GM21786 (cell line): ENCODE measurements around the gene DPEP1.

Experiments
- ATAC-seq: cut with Tn5 transposase; IDR thresholded peaks from one replicate; pipeline ENCODE4 v1.9.1; 2021; ENCODE audit not compliant: unreplicated experiment

DPEP1 gene

DNA sequence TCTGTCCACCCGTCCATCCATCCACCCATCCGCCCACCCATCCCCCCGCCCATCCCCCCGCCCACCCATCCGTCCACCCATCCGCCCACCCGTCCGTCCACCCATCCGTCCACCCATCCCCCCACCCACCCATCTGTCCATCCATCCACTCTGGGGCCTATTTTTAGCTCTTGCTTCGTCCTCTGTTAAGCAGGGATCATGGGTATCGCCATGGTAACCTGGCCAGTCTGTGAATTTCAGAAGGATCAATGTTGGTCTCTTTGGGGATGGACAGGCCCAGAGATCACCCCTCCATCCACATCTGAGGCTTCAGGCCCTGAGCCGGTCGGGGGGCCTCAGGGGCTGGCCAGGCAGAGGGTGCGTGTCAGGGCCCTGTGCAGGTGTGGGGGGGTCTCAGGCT lies 15.2 kb upstream of the DPEP1 start:
- ATAC-seq, result no peak

DNA sequence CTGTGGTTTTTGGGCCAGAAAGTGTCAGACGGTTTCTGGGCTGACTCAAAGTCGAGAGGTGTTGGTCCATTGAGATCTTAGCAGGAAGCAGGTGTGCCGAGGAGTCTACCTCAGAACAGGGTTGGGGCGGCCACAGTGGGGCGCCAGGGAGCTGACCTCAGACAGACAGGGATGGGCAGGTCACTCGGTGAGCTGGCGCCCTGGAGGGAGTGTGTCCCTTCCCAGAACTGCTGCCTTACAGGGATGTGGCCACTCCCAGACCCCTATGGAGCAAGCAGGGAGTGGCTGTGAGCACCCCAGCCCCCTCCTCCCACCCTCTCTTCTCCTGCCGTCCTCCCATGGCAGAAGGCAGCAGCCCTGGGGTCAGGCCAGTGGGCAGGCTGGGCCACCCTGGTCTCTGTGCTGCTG lies 14.0 kb upstream of the DPEP1 start:
- ATAC-seq, result no peak

DNA sequence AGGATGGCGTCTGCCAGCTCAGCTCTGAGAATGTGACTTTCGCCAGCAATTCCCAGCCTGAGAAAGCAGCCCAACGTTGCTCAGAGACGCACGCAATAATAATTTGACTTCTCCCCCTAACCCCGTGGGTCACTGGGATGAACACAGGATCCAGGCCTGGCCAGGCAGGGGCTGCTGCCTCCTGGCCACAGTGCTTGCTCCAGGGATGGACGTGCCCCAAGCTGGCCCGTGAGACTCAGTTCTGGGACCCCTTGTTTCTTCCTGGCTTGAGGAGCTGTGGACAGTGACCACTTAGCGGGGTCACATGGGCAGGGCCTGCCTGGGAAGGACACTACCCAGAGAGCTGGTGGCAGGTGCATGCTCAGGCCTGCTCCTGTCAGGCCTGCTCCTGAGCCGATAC lies 13.5 kb upstream of the DPEP1 start:
- no peak for ATAC-seq

DNA sequence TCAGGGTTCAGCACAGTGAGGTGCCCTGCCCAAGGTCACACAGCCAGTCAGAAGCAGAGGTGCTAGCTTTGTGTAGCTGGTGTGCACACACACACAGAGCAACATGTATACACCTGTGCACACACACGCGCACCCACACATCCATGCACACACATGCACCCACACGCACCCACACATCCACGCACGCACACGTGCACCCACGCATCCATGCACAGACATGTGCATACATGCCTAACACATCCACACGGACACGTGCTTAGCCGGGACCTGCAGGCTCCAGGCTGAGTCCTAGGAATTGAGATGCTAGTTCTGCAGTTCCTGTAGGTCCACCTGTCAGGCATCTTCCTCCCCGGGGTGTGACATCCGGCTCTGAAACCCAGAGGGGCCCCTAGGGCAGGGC lies 13.0 kb upstream of the DPEP1 start:
- no peak for ATAC-seq

DNA sequence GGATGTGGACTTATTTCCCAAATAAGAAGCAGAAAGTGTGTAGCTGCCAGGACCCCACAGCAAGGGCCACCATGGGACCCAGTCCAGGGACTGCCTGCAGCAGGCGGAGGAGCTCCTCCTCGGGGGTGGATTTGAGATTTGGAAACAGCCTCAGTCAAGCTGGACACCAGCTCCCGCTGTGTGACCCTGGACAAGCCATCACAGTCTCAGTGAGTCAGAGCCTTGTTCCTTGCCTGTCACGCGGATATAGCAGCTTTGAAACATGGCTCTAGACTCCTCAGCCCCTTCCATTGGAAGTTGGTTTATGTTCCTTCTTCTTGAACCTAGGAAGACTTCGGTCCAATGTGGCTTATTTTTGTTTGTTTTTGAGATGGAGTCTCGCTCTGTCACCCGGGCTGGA lies 12.5 kb upstream of the DPEP1 start:
- ATAC-seq, result no peak

DNA sequence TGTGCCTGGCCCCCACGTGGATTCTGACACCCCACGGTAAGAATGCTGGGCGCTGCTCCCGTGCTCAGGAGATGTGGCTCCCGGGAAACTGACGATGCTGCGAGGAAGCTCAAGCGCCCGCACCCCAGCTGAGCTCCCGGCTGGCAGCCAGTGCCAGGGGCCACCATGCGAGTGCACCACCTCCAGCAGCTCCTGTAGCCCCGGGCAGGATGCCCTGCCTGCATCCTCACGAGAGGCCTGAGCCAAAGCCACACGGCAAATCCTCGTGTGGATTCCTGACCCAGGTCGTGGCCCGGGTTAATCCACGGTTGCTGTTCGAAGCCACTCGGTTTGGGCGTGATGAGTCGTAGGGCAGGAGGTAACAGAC lies 11.6 kb upstream of the DPEP1 start:
- no peak for ATAC-seq

DNA sequence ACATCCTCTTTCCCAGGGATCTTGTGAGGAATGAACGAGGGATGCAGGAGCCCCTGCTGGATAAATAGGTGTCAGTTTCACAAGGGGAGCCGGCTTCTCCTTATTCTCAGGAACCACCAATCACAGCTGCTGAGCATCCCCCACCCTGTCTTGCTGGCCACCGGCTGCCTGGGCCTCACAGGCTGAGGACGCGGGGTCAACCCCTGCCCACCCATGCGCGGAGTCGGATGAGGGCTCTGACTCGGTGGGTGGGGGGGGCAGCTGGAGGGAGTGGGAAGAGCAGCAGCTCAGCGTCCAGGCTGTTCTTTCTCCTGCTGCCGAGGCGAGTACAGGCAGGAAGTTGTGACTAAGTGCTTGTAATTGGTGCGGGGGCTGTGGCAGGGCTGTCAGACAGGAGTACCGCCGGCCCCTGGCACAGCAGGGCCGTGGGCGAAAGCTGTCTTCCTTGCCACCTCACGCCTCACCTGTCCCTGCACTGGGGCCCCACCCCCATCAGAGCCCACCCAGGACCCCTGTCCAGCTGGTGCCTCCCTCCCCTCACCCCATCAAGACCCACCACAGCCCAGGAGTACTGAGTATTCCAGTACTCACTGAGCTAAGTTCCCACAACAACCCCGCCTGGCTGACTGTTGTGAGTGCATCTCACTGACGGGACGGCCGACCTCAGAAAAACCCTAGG lies 11.0 kb upstream of the DPEP1 start:
- ATAC-seq, result no peak

DNA sequence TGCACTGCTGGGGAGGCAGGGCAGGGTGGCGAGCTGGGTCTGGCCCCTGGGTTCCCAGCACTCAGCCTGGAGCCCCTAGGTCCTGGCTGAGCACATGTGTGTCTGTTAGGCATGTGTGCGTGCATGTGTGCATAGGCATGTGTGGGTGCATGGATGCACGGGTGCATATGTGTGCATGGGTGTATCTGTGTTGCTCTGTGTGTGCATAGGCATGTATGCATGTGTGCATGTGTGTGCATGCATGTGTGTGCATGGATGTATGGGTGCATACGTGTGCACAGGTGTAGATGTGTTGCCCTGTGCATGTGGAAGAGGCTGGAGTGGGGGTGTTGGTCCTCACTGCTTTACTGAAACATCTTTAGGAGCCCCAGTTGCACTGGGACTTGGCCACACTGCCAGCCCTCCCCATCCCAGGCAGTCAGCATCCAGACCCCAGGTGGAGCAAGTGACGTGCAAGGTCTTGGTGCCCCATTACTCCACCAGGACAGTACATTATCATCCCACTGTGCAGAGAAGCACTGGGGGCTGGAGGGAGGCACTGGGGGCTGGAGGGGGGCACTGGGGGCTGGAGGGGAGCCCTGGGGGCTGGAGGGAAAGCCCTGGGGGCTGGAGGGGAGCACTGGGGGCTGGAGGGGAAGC lies 10.4 kb upstream of the DPEP1 start:
- ATAC-seq, result no peak

DNA sequence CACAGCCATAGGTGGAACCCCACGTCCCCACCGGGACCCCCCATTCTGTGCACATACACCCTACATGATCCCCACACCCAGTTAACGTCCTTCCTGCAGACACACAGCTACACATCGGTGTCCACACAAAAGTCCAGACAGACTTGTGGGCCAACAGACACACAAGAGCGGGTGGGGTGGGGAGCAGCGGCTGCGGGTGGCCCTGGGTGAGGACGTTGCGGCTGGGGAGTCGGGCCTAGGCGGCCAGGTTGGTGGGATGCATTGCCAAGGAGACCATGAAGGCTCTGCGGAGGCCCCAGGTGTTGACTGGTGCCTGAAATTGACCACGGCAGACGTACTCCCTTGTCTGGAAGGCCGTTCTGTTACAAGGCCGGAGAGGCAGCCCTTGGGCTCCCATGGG lies 8.7 kb upstream of the DPEP1 start:
- no peak for ATAC-seq

DNA sequence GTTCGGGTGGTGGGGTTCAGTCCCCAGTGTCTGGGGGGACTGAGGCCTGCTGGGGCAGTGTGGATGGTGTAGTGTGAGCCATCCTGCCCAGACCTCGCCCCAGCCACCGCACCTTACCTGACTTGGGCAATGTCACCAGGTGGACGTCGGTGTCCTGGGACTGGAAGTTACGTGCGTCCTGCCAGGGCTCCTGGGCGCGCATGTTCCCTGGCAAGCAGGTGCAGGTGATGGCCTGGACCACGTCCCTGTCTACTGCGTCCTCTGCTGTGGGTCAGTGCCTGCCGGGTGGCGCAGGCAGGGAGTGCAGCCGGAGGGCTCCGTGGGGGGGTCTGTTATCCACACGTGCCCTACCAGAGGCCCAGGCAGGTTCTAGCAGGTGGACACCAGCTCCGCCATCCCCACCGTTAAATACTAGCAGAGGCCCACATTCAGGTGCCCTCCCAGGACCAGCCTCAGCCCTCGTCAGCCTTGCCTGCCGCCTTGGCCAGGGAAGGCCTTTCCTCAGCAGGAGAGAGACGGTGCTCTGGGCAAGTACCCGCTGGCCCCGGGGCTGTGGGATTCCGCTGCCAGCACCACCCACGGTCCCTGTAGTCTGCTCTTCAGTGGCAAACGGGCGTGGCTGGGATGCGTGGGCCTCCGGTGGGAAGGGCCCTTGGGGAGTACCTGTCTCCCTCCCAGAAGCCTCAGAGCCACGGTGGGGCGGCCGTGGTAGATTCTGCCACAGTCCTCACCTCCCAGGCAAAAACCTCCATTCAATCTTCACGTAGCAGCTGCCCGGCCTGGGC lies 8.1 kb upstream of the DPEP1 start:
- no peak for ATAC-seq

DNA sequence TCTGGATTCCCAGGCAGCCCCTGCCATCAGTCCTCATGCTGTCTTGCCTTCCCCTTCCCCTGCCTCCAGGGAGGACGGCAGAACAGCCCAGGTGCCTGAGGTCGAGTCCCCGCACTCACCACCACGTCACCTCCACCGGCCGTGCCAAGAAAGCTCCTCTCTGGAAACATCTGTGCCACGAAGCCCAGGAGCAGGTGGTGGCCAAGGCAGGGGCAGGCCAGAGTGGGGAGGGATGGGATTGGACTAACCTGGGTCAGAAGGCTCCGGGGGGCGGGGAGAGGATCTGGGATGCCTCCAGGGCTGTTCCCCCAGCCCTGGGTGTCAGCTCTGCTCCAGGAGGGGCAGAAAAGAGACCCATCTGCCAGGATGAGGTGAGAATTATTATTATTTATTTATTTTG lies 7.4 kb upstream of the DPEP1 start:
- no peak for ATAC-seq

DNA sequence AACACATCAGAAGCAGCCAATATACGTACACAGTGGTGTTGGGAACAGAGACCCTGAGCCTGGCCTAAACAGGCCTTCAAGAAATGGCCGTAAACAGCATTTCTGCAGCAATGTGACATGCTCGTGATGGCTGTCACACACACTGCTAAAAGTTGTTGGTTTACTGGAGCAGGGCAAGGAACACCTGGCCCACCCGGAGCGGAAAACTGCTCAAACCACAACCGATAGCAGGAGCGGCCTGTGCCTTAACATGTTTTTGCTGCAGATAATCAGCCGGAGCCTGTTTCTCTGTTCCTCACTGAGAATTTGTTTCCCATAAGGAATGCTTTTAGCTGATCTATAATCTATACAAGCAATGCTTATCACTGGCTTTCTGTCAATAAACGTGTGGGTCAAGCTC lies 6.0 kb upstream of the DPEP1 start:
- no peak for ATAC-seq

DNA sequence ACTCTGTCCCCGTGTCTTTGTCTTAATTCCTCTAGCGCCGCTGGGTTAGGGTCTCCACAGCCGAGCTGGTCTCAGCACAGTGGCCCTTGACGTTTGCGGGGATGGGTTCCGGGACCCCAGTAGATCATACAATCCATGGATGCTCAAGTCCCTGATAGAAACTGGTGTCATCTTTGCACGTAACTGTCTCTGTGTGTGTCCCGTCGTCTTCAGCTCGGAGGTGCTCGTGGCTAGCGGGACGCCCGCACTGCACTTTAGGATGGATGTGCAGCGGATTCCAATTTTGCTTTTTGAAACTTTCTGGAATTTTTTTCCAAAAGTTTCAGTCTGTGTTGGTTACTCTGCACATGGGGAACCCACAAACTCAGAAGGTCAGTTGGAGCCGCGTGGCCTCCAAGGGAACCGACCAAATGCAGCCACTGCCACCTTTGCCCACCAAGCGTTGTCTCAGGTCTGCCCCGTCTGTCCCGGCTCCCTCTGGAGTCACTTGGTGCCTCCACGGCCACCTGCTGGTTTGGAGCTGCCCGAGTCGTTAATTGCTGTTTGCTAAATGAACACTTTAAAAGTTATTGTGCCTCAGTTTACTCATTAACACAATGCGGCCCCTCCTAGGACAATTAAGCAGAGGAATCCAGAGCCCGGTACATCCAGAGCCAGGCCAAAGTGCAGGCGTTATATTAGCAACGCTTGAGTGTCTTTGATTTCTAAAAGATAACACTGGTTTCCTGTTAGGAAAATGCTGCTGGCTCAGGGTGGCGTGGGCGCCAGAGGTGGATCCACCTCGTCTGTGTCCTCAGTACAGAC lies 5.3 kb upstream of the DPEP1 start:
- no peak for ATAC-seq

DNA sequence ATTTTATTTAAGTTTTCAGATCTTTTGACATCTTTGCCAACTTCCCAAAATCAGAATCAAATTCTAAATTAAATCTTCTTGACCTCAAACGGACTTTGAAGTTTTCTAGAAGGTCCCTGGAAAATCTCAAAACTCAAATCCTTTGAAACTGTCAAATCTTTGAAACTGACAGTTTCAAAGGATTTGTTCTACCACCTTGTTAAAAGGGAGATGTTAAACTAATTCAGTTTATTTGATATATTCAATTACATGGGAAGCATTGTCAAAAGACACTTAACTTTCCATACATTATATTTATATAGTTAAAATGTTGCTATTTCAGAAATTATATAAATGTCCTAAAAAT lies 3.4 kb upstream of the DPEP1 start:
- no peak for ATAC-seq

DNA sequence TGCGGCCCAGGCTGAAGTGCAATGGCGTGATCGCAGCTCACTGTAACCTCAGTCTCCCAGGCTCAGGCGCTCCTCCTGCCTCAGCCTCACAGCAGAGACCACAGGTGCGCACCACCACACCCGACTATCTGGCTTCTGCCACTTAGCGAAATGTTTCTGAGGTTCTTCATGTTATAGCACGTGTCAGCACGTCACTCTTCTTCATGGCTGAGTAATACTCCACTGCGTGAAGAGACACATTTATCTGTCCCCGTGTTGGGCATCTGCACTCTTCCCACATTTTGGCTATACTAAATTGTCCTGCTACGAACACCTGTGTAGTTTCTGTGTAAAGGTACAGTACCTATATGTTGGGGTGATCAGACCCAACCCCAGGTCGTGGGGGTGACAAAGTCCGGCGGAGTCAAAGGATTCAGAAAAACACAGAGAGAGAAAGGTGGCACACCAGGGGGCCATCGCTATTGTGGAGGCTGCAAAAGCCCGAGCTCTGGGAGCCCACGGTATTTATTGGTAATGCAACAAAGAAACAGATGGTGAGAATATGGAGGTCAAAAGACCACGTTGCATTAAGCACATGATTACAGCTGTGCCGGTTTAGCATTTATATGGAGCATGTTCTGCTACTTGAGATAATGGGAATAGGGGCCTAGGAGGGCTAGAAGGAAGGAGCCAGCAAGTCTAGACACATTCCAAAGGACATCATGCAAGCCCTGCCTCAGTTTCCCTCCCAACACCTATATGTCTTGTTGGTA lies 851 bp upstream of the DPEP1 start:
- no peak for ATAC-seq

DNA sequence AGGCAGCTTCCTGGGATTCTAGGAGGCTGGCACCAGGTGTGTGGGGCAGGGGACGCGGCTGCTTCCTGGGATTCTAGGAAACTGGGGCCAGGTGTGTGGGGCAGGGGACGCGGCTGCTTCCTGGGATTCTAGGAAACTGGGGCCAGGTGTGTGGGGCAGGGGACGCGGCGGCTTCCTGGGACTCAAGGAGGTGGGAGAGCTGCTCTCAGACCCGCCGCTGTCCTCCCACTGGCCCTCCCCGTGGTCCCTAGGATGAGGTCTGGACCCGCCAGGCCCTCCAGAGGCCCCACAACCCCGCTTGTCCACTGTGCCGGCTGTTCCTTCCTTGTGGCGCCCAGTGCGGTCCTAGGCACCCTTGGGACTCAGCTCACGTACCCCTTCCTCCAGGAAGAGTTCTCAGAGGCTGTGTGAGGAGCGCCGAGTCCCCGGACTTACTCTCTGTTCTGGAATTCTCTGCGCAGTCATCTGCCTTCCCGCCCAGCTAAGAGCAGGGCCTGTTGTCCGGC lies 565 bp downstream of the DPEP1 start:
- ATAC-seq, result no peak

DNA sequence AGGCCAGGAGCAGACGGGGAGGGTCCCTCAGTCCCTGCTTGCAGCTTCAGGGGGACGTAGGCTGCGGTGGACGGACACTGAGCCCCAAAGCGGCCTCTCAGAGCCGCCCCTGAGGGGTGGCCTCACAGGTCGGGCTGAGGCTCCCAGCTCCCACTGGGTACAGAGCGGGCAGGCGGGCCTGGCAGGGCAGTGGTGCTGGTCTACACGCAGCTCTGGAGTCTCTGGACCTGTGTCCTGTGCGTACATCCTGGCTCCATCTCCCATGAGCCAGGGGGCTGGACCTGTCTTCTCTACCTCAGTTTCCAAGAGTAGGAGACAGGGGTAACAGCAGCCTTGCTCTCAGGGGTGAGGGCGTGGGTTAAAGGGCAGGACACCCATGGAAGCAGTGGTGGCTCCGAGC lies 1.7 kb downstream of the DPEP1 start:
- ATAC-seq, result no peak

DNA sequence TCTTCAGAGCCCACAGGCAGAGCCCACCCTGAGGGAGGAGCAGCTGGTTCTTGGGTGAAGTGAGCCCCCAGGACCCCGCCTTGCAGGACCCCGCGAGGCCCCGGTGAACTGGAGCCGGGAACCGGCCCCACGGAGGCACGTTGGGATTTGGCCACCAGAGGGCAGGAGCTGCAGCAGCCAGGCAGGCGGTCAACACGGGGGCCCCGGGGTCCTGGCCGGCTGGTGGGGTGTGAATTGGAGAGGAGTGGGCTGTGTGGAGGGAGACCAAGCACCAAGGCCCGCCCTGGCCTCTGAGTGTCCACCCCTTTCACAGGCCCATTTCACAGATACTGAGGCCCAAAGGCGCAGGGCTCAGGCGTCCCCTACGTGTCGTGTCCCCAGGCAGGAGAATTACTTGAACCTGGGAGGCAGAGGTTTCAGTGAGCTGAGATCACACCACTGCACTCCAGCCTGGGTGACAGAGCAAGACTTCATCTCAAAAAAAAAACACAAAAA lies 2.2 kb downstream of the DPEP1 start:
- no peak for ATAC-seq

DNA sequence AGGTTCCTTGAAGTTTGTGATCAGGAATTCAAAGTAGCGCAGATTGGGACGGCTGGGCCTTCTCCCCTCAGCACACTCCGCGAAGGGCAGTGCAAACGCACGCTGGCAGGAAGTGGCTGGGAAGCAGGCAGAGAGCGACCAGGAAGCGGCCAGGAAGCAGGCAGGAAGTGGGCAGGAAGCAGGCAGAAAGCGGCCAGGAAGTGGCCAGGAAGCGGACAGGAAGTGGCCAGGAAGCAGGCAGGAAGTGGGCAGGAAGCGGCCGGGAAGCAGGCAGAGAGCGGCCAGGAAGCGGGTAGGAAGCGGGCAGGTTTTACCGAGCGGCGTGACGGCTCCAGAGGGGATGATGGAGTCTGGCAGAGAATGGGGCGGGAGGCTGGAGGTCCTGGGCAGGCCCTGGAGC lies 3.2 kb downstream of the DPEP1 start:
- ATAC-seq, result no peak

DNA sequence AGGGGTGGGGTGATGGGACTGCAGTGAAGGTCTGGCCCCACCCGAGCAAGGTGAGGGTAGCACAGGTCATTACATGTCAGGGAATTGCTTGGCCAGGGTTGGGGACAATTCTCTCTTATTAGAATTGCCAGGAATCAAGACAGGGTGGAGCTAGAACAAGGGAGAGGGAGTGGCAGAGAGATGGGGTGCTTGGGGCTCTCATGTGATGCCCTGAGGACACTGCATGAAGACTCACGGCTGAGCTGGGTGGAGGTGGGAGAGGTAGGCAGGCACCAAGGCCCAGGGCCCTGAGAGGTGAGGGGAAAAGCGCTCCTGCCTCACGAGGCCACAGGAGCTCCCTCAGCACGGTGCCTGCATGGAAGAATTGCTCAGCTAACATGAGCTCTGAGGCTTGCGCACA lies 3.6 kb downstream of the DPEP1 start:
- ATAC-seq, result no peak
